Kidney (tissue), 14 donors: ENCODE data around the gene CYP11A1. TPM values are rescaled to one million over a fixed set of nuclear protein-coding genes. Genes with fewer than 3 reads are reported as not detected.
A peak's percentile ranks its signal among the peaks of the same experiment; 100 is the strongest.
"Not testable (repeated sequence)": the region's sequence is repeated elsewhere in the genome, so short reads cannot be mapped to it uniquely, and the experiment has no call there.

Experiments
- DNase-seq, 5 donors: peaks; one replicate each; pipeline ENCODE4 v3.0.0-alpha.2; 2013 to 2020
- FAIRE-seq: peaks from 2 replicates; lab custom pipeline; 2012; peaks lifted over from hg19 to GRCh38; lab: Jason Lieb, UNC
- H3K27ac ChIP-seq, 2 donors: one replicate each; pipeline ENCODE4 v1.7.0; 2013; ENCODE audit warnings: low read depth in 2 of 2, low read length in 2 of 2, inconsistent platforms in 1 of 2
- H3K27me3 ChIP-seq: one replicate; pipeline ENCODE4 v1.7.1; 2013; ENCODE audit warnings: low read length, inconsistent platforms; ENCODE audit not compliant: control insufficient read depth, insufficient read depth
- H3K36me3 ChIP-seq, 3 donors: one replicate each; pipeline versions ENCODE4 v1.7.0 to v1.7.1; 2013; ENCODE audit warnings: low read length in 3 of 3, control low read depth in 1 of 3, inconsistent platforms in 1 of 3; ENCODE audit not compliant: insufficient read depth in 3 of 3, control insufficient read depth in 2 of 3
- H3K4me1 ChIP-seq, 3 donors: one replicate each; pipeline versions ENCODE4 v1.7.0 to v1.7.1; 2013; ENCODE audit warnings: low read length in 3 of 3, inconsistent platforms in 1 of 3, low read depth in 1 of 3; ENCODE audit not compliant: control insufficient read depth in 2 of 3, insufficient read depth in 2 of 3
- H3K4me3 ChIP-seq, 3 donors: one replicate each; pipeline versions ENCODE4 v1.7.0 to v1.8.1; 2013; ENCODE audit warnings: low read length in 3 of 3, control low read depth in 1 of 3, inconsistent platforms in 1 of 3
- H3K9ac ChIP-seq, 3 donors: one replicate each; pipeline versions ENCODE4 v1.7.0 to v1.7.1; 2013; ENCODE audit warnings: low read length in 3 of 3, control low read depth in 1 of 3, inconsistent platforms in 1 of 3
- H3K9me3 ChIP-seq, 3 donors: one replicate each; pipeline versions ENCODE4 v1.7.0 to v1.7.1; 2013; ENCODE audit warnings: low read length in 3 of 3, control low read depth in 1 of 3, inconsistent platforms in 1 of 3; ENCODE audit not compliant: control insufficient read depth in 2 of 3, insufficient read depth in 1 of 3
- CTCF ChIP-seq: IDR thresholded peaks from 3 replicates; pipeline ENCODE4 v1.5.1; 2012; ENCODE audit warnings: mild to moderate bottlenecking, moderate library complexity, borderline replicate concordance; ENCODE audit not compliant: insufficient read depth; ENCODE audit errors: extremely low read depth
- intact Hi-C: fragments of 100-400 bp; cut with DNase I; formaldehyde crosslinking; loops from one replicate; pipeline ENCODE4 v1.11.1; 2022
- polyA plus RNA-seq: library from polyadenylated mRNA; stranded (reverse); fragments of 350-450 nt; fragmentation: Illumina TruSeq; extraction: RNeasy Lipid Tissue Mini Kit (QIAGEN cat#74804); gene quantifications from one replicate; pipeline ENCODE4 v1.2.3, GENCODE V29; 2014; ENCODE audit warnings: low read depth, low replicate concordance; ENCODE audit not compliant: insufficient read depth
- total RNA-seq: library from RNA; stranded (reverse); fragmentation: NEBNext Ultra II Directional; extraction: Animal tissue kit (Norgen Biotek cat#: 25700); gene quantifications from one replicate; pipeline ENCODE4 v1.2.1, GENCODE V29; 2021
- donor health status: control.
- donor health status: control.
- donor health status: control.
- donor health status: control.
- donor health status: control.
- donor health status: DM: yes; HTN: yes; CAD: no.
- donor health status: Normal renal cell carcinoma (clear cell type).

CYP11A1 gene
- total and polyA plus RNA-seq, 2 donors from 2014 or later = 0.13 to 2.7 TPM

GRCh38 chr15:74391582-74392450 is 24.4 kb upstream of the CYP11A1 start:
- FAIRE-seq (no peak), DNase-seq (peak in 1 of 5 donors; percentile 41)
- Histone ChIP-seq H3K9ac (no peak overlapping the region), H3K4me3 (no peak overlapping the region), H3K27ac (no peak overlapping the region), H3K4me1 (peaks cover 0 to 7% (median 0%) of the 10 kb centered on the region in 3 donors), H3K27me3 (no peaks in the 10 kb centered on the region), H3K9me3 (no peaks in the 10 kb centered on the region), H3K36me3 (no peaks in the 10 kb centered on the region)
- intact Hi-C loops = no loop called here
- no peak for TF ChIP-seq CTCF

GRCh38 chr15:74390647-74391288 is 23.3 kb upstream of the CYP11A1 start:
- peaks cover 0 to 15% (median 4%) of the 10 kb centered on the region in 3 donors for H3K4me1 ChIP-seq
- no peaks in the 10 kb centered on the region for H3K36me3 ChIP-seq
- no peaks in the 10 kb centered on the region for H3K27me3 ChIP-seq
- DNase-seq = peak in 1 of 5 donors; percentile 36
- no peaks in the 10 kb centered on the region for H3K9me3 ChIP-seq
- no peak overlapping the region for H3K27ac ChIP-seq
- no peak overlapping the region for H3K4me3 ChIP-seq
- H3K9ac ChIP-seq = no peak overlapping the region
- no peak for TF ChIP-seq CTCF
- no peak for FAIRE-seq
- intact Hi-C loops = no loop called here

GRCh38 chr15:74390049-74390646 is 22.7 kb upstream of the CYP11A1 start:
- H3K36me3 ChIP-seq, H3K9me3 ChIP-seq, DNase-seq, intact Hi-C loops, H3K9ac ChIP-seq, FAIRE-seq, H3K27ac ChIP-seq, H3K4me3 ChIP-seq, H3K27me3 ChIP-seq: not testable (repeated sequence)
- peaks cover 0 to 19% (median 5%) of the 10 kb centered on the region in 3 donors for H3K4me1 ChIP-seq
